Sigmoid colon (tissue), 4 donors: ENCODE measurements around the gene XPNPEP1.

Experiments
- CTCF ChIP-seq, 4 experiments: fragments of 450-650 bp in 3 of 4; fragments of 200-600 bp in 1 of 4; IDR thresholded peaks; one replicate each; pipeline ENCODE4 v1.5.1; 2016 to 2019; ENCODE audit warnings: antibody characterized with exemption in 4 of 4, mild to moderate bottlenecking in 3 of 4, moderate library complexity in 2 of 4
- POLR2A ChIP-seq, 2 donors: fragments of 450-650 bp; IDR thresholded peaks; one replicate each; pipeline ENCODE4 v1.6.1; 2016; ENCODE audit warnings: antibody characterized with exemption in 2 of 2, mild to moderate bottlenecking in 2 of 2, moderate library complexity in 2 of 2
- POLR2AphosphoS5 ChIP-seq, 4 donors: sonication (generic); formaldehyde crosslinking; IDR thresholded peaks; one replicate each; pipeline ENCODE4 v1.6.1; 2017; ENCODE audit warnings: antibody characterized with exemption in 4 of 4

DNA sequence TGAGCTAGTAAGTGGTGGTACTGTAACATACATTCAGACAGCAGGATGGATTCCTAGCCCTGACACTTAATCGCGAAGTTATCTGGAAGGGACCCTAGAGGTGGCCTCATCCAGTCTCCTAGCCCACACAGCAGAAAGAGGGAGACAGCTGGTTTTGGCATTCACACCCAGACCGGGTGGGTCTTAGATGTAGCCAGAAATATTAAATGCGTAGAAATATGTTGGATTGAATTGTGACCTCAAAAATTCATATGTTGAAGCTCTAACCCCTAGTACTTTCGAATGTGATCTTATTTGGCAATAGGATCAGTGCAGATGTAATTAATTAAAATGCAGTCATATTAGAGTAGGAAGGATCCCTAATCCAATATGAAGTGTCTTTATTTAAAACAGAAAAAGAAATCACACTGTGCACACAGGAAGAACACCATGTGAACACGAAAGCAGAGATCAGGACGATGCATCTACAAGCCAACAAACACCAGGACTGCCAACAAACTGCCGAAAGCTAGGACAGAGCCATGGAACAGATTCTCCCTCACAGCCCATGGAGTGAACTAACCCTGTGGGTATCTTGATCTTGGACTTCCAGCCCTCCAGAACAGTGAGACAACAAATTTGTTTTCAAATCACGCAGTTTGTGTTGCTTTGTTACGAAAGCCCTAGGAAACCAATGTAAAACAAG lies 2.9 kb upstream of the XPNPEP1 start:
- no peak for TF ChIP-seq POLR2A (IDR thresholded peaks at IDR 0.05)
- no peak for TF ChIP-seq CTCF (IDR thresholded peaks at IDR 0.05)
- no peak for TF ChIP-seq POLR2AphosphoS5 (IDR thresholded peaks at IDR 0.05)
